NB4 (cell line): Measurements from ENCODE around the gene WDR49.

ENCODE experiments used
- POLR2A ChIP-seq: IDR thresholded peaks from 2 replicates; pipeline ENCODE4 v1.6.1; 2011; ENCODE audit warnings: mild to moderate bottlenecking; ENCODE audit not compliant: insufficient read length; ENCODE audit errors: extremely low read depth
- TF ChIP-seq, protein P1 (sequence below): IDR thresholded peaks from one replicate; pipeline ENCODE4 v1.5.1; 2012; ENCODE audit warnings: low read depth, low read length

DNA sequence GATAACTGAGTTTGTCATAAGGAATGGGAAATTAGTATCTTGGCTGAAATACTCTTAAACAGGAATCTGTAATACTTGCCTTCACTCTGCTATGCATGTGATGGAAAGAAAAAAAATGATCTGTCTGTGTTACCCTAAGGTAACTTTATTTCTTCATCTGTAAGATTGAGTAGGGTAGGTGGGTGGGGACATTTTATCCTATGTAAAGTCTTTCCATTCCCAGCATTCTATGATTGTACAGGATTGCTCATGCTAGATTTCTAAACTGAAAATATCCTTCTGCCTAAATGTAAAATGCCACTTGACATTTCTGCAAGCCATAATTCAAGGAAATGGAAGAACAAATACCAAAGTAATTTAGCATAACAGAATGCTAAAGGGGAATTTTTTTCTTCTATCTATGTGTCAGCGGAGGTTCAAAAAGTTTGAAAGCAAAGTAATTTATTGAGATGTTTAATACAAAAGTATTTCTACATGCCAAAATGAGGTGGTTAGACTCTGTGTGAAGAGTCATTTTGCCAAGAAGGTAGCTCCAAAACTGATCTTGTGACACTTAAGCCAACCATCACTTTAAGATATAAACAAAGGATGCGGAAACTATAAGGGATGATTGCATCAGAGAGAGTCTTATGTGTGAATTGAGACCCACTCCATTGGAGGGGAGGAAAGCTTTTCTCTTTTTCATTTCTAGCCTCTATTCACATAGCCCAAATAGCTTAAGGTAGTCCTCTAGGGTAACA is 133.3 kb downstream of the WDR49 start:
- TF ChIP-seq, protein P1, sequence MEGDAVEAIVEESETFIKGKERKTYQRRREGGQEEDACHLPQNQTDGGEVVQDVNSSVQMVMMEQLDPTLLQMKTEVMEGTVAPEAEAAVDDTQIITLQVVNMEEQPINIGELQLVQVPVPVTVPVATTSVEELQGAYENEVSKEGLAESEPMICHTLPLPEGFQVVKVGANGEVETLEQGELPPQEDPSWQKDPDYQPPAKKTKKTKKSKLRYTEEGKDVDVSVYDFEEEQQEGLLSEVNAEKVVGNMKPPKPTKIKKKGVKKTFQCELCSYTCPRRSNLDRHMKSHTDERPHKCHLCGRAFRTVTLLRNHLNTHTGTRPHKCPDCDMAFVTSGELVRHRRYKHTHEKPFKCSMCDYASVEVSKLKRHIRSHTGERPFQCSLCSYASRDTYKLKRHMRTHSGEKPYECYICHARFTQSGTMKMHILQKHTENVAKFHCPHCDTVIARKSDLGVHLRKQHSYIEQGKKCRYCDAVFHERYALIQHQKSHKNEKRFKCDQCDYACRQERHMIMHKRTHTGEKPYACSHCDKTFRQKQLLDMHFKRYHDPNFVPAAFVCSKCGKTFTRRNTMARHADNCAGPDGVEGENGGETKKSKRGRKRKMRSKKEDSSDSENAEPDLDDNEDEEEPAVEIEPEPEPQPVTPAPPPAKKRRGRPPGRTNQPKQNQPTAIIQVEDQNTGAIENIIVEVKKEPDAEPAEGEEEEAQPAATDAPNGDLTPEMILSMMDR = no peak
- TF ChIP-seq POLR2A = no peak
